Left hindlimb (tissue), 1 donor: ENCODE data around the gene UBE3A.
"Not testable (repeated sequence)": the region's sequence is repeated elsewhere in the genome, so short reads cannot be mapped to it uniquely, and the experiment has no call there.

Source experiments
- DNase-seq: peaks from one replicate; pipeline ENCODE4 v3.0.0-alpha.2; 2018

UBE3A gene

GRCh38 chr15:25437777-25438600, 835 bp downstream of the UBE3A start:
- peak; percentile 73 for DNase-seq

- DNase-seq, result no peak
Observed at GRCh38 chr15:25436707-25437106, 2.1 kb downstream of the UBE3A start.

- DNase-seq, result no peak
Observed at GRCh38 chr15:25435474-25436243, 3.2 kb downstream of the UBE3A start.

DNA sequence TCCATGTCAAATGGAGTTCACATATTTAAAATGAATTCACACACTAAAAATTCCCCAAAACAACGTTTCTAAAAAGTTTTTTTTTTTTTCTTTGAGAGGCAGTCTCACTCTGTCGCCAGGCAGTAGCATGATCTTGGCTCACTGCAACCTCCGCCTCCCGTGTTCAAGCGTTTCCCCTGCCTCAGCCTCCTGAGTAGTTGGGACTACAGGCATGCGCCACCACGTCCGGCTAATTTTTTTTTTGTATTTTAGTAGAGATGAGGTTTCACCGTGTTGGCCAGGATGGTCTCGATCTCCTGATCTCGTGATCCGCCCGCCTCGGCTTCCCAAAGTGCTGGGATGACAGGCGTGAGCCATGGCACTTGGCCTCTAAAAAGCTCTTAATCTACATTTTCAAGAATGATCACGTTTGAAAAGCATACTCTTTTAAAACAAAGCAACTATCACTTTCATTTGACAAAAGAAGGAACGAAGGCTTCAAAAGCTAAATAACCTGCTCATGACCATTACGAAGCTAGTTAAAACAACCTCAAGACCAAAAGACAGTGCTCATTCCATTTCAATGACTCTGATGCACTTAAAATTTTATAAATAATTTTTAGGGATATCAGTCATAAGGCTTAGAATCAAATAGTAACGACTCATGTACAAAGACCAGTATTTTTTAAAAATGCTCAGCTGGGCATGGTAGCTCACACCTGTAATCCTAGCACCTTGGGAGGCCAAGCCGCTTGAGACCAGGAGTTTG, 5.5 kb downstream of the UBE3A start:
- no peak for DNase-seq

DNA sequence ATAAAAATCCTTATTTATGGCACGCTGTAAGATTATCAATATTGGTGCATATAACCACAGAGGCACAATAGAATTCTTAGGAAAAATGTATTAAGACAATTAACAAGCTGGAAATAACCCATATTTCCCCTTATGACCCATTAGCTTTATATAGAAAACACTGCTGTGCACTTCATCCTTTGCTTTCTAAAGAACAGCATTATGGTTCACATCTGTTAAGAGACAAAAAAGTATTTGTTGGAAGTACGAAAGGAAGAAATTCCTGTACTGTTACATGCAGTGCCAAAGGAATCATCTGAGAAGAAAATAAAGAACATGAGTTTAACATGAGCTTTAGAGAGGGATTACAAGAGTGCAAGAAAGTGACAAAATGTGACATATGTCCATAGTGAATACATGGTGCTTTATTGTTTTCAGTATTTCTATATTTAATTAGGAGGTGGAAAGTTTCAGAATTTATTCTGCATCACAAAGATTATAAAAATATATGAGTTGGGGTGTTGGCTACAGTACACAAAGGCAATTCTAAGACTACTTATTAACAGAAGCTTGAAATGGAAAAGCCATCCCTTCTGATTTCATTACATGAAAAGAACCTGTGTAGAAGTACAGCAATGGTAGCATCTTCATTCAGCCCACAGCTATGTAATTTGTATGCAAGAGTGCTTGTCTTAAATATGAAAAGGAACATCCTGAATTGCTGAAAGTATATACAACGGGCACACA, 6.8 kb downstream of the UBE3A start:
- no peak for DNase-seq

DNA sequence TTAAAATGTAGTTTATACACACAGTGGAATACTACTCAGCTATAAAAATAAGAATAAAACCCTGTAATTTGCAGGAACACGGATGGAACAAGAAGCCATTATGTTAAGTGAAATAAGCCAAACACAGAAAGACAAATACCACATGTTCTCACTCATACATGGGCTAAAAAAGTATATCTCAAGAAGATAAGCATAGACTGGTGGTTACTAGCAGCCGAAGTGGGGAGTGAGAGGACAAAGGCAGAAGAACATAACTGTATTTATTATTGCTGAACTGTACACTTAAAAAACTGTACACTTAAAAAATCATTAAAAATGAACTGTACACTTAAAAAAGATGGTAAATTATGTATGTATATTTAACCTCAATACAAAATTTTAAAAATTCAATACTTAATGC, 11.0 kb downstream of the UBE3A start:
- no peak for DNase-seq

DNA sequence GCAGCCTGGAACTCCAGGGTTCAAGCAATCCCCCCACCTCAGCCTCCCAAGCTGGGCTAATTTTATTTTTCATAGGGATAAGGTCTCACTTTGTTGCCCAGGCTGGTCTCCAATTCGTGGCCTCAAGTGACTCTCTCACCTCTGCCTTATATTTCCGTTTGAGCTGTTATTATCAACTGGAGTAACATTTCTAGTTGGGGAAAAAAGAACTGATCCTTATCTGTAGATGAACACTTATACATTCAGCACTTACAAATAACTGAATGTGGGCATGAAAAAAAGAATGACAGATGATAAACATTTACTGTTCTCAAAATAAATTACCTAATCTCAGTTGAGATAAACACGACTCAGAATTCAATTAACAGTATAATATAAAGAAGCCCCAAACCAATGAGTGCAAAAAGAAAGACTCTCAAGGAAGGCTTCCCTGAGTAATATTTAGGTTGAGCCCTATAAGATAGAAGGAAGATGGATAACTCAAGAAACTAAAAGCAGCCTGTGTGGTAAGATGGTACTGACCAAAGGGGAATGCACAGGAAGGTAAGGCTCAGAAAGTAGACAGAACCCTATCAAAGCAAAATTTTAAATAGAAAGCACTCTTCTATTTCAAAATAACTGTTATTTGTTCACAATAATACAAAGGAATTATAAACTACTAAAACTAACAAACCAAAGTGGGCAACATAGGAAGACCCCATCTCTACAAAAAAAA, 11.8 kb downstream of the UBE3A start:
- no peak for DNase-seq

DNA sequence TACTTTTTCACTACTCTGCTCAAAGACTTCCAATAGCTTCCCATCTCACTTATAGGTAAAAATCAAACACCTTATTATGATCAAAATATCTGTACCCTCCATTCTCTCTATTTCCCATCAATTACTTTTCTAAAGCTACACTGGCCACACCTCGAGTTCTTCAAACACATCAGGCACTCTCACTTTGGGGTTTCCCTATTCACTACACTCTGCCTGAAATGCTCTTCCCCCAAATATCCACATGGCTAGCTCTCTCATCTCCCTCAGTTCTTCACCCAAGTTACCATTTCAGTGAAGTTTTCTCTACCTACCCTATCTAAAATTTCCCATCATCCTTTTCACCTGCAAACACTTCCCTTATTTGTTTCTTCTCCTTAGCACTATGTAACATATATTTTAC, 14.8 kb downstream of the UBE3A start:
- no peak for DNase-seq

- no peak for DNase-seq
Observed at GRCh38 chr15:25422021-25422420, 16.8 kb downstream of the UBE3A start.

DNA sequence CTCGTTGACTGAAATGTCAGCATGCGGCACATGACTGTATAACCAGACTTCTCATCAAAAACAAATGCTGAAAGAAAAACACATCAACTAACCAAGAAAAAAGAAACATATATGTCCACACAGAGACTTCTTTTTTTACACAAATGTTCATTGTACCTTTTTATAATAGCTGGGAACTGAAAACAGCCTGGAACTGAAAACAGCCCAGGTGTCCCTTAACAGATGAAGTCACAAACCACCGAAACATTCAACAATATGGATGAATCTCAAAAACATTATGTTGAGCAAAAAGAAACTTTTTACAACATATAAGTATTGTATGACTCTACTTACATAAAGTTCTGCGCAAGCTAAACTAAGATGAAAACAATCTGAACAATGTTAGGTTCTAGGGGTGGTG, 20.6 kb downstream of the UBE3A start:
- DNase-seq, result no peak

DNA sequence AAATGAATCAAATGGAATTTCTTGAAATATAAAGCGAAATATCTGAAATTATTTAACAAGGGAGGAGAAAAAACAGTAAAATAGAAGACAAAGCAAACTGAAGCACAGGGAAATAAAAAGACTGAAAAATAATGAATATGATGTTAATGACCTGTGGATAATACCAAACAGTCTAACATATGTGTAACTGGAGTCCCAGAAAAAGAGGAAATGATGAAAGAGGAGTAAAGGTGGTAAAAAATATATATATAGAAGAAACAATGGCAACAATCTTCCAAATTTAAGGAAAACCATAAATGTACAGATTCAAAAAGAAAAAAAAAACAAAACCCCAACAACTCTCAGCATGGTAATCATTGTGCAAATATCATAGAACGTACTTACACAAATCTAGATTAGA, 21.2 kb downstream of the UBE3A start:
- no peak for DNase-seq

- no peak for DNase-seq
Observed at GRCh38 chr15:25416693-25417092, 22.1 kb downstream of the UBE3A start.

- no peak for DNase-seq
Observed at GRCh38 chr15:25415707-25416106, 23.1 kb downstream of the UBE3A start.

DNA sequence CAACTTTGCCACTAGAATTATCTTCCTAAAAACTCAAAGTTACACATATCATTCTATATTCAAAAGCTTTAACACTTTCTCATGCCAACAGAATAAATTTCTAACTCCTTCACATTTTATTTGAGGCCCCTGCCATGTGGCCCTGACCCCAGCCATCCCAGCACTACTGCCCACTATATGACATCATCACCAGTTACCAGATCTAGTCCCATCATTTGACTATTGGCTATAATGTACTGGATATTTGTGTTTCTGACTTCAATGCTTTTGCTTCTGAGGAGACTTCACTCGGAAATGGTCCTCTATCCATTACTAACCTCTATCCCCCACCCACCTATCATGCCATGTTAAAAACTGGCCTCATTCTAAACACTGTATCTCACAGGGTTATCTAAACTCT, 23.6 kb downstream of the UBE3A start:
- DNase-seq, result no peak

- no peak for DNase-seq
Observed at GRCh38 chr15:25410649-25411048, 28.2 kb downstream of the UBE3A start.

DNA sequence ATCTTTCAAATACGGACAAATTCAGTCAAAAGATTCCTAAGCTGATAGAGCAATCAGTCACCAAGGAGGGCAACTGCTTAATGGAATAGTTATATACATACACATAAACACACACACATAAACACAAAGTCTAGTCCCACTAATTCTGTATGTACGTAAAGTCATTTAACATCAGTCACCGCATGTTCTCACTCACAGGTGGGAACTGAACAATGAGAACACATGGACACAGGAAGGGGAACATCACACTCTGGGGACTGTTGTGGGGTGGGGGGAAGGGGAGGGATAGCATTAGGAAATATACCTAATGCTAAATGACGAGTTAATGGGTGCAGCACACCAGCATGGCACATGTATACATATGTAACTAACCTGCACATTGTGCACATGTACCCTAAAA, 29.1 kb downstream of the UBE3A start:
- not testable (repeated sequence) for DNase-seq

DNA sequence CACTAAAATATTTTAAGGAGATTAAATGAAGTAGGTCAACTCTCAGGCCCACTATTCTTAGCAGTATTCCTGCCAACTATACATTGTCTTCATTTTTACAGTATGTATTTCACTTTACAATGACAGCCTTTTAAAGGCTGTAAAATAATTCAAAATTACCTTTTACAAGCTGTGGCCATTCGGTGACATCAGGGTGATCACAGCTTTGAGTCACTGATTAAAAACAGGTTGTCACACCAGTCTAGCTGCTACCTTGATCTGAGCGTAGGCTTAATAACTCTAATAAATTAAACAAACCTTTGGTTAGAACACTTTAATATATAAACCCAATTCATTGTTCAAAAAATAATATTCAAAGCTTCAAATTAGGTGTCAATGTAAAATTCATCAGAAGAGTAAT, 29.9 kb downstream of the UBE3A start:
- no peak for DNase-seq

DNA sequence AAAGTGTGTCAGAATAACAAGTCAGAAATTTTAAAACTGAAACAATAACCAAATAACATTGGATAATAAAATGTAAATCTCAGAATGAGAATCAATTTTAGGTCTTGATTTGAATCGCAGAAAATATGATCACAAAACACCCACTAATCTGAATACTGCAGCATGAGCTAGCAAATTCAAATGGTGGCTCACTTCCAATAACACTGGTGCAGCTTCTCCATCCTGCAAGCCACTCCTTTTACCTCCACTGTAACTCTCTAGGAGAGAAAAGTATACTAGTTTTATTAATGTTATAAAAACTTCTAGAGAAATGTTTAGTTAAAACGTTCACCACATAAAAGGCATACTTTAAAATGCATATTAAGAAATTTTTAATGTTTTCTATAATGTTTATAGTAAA, 30.4 kb downstream of the UBE3A start:
- DNase-seq, result no peak

GRCh38 chr15:25407950-25408349, 30.9 kb downstream of the UBE3A start:
- no peak for DNase-seq

DNA sequence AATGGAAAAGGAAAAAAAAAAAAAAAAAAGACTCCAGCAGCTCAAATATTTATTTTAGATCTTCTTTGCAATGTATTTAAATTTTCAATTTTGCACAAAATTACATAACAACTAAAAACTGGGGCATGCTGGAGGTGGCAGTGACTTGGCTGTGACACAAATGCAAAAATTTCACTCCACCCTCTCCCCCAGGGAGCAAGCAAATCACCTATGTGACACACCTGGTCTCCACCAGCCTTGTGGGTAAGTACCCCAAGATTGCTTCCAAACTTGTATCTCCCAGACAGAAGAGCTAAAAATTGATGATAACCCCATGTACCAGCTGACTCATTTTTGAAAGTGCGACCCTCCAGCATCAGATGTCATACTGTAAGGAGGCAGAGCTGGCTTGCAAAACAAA, 32.0 kb downstream of the UBE3A start:
- DNase-seq, result no peak

GRCh38 chr15:25406261-25406660, 32.6 kb downstream of the UBE3A start:
- DNase-seq, result no peak

- DNase-seq, result no peak
Observed at GRCh38 chr15:25403771-25404170, 35.1 kb downstream of the UBE3A start.
